Measurements from ENCODE around the gene RNASE8.

DNA sequence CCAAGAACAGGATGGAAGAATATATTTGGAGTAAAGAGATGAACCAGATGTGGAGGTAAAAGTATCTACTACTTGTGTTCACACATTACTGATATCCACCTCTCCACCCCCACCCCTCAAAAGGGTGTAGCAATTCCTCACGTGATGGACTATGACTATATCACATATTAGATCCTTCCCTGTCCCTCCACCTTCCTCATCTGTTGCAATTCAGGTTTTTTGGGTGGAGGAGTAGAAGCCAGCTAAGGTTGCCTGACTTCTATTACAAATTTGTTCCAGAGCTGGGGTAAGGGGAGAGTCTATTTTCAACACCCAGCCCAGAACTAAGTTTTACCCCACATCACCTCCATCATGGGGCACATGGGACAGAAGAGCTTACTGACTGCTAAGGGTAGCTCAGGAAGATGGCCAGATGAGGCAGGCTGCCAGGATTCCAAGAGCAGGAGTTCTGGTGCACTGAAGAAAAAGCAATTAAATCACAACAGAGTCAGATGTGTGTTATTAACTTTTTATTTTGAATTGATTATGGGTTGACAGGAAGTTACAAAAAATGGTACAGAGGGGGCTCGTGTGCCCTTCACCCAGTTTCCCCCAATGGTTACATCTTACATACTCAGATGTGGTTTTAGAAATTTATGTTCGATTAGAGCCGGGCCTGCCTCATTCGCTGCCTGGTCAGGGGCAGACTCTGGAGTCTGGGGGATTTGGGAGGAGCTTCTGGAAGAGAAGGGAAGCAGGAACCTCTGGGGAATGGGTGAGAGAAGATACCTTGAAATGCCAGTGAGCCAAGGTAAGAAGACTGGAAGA is 25.1 kb upstream of the RNASE8 start:
- TF ChIP-seq SIN3A (IDR thresholded peaks at IDR 0.05; ENCODE audit: low read depth, low read length) (no peak), NR2C2 (IDR thresholded peaks at IDR 0.05; ENCODE audit: borderline replicate concordance, control insufficient read depth, insufficient read length, low read depth) (no peak), YY1 (IDR thresholded peaks at IDR 0.05; ENCODE audit: low read depth, low read length) (no peak), EP300 (IDR thresholded peaks at IDR 0.05; ENCODE audit: borderline replicate concordance in 1 of 2, control insufficient read depth in 1 of 2, low read depth in 2 of 2, low read length in 2 of 2) (no peak), ATF7 (IDR thresholded peaks at IDR 0.05; ENCODE audit: low read depth) (no peak), BRCA1 (IDR thresholded peaks at IDR 0.05; ENCODE audit: low read depth, low read length) (no peak), SREBF2 (IDR thresholded peaks at IDR 0.05; ENCODE audit: low read length) (no peak)
- TF ChIP-seq, protein P1, sequence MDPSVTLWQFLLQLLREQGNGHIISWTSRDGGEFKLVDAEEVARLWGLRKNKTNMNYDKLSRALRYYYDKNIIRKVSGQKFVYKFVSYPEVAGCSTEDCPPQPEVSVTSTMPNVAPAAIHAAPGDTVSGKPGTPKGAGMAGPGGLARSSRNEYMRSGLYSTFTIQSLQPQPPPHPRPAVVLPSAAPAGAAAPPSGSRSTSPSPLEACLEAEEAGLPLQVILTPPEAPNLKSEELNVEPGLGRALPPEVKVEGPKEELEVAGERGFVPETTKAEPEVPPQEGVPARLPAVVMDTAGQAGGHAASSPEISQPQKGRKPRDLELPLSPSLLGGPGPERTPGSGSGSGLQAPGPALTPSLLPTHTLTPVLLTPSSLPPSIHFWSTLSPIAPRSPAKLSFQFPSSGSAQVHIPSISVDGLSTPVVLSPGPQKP (IDR thresholded peaks at IDR 0.05; ENCODE audit: low read depth, low read length): no peak
- TF ChIP-seq, protein P2, sequence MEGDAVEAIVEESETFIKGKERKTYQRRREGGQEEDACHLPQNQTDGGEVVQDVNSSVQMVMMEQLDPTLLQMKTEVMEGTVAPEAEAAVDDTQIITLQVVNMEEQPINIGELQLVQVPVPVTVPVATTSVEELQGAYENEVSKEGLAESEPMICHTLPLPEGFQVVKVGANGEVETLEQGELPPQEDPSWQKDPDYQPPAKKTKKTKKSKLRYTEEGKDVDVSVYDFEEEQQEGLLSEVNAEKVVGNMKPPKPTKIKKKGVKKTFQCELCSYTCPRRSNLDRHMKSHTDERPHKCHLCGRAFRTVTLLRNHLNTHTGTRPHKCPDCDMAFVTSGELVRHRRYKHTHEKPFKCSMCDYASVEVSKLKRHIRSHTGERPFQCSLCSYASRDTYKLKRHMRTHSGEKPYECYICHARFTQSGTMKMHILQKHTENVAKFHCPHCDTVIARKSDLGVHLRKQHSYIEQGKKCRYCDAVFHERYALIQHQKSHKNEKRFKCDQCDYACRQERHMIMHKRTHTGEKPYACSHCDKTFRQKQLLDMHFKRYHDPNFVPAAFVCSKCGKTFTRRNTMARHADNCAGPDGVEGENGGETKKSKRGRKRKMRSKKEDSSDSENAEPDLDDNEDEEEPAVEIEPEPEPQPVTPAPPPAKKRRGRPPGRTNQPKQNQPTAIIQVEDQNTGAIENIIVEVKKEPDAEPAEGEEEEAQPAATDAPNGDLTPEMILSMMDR (IDR thresholded peaks at IDR 0.05 in 2 of 3, conservative IDR thresholded peaks at IDR 0.05 in 1 of 3; ENCODE audit: control insufficient read depth in 2 of 3, extremely low read depth in 1 of 3, insufficient read depth in 1 of 3, low read depth in 3 of 3, low read length in 3 of 3): no peak

Measured in GM12878 (cell line).